T-helper 2 cell treated with Interferon-gamma antibody and Interleukin-4, amounts not matched to agents 5 μg/mL and 100 μg/mL, for 36 hours (primary cell): ENCODE data around the gene ZNF254.
"Not testable (repeated sequence)": the region's sequence is repeated elsewhere in the genome, so short reads cannot be mapped to it uniquely, and the experiment has no call there.

ENCODE experiments used
- DNase-seq: peaks from one replicate; pipeline ENCODE4 v3.0.0; 2021; ENCODE audit warnings: low spot score
- H3K27ac Mint-ChIP-seq: one replicate; pipeline ENCODE4 v1.8.0; 2021; ENCODE audit warnings: mild to moderate bottlenecking, mixed read lengths
- H3K27me3 Mint-ChIP-seq: one replicate; pipeline ENCODE4 v1.8.0; 2021; ENCODE audit warnings: low read depth, mixed read lengths
- H3K36me3 Mint-ChIP-seq: one replicate; pipeline ENCODE4 v1.8.0; 2021; ENCODE audit warnings: low read depth, mixed read lengths
- H3K4me1 Mint-ChIP-seq: one replicate; pipeline ENCODE4 v1.8.0; 2021; ENCODE audit warnings: low read depth, mixed read lengths
- H3K4me3 Mint-ChIP-seq: one replicate; pipeline ENCODE4 v1.8.0; 2022; ENCODE audit warnings: mild to moderate bottlenecking, moderate library complexity, mixed read lengths
- H3K9me3 Mint-ChIP-seq: one replicate; pipeline ENCODE4 v1.8.0; 2021; ENCODE audit warnings: mixed read lengths

The ZNF254 gene

DNA sequence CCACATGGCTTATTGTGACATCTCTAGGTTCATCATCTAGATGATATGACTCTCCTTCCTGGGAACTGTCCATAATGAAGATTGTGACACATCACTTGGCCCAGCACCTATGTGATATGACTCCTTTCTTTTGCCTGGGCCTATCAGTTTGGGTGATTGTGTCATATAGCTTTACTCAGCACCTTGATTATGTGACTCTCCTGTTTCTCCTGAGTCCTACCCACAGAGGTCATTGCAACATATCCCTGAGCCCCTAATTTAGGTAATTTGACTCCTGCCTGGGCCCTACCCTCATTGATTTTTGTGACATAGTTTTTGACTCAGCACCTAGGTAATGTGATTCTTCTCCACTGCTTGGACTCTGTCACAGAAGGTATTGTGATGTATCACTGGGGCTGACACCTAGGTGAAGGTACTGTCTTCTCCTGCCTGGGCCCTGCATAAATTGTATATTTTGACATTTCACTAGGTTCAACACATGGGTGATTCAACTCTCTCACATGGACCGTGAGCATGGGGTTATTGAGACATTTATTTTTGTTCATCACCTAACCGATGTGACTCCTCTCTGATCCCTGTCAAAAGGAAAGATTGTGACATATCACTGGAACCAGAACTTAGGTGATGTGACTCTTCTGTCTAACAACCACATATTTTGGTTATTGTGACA lies 26.2 kb upstream of the ZNF254 start:
- Mint-ChIP-seq H3K4me1 (peaks cover 2% of the 10 kb centered on the region), H3K4me3 (no peak overlapping the region), H3K27me3 (no peaks in the 10 kb centered on the region), H3K27ac (no peak overlapping the region), H3K36me3 (peaks cover 47% of the 10 kb centered on the region), H3K9me3 (no peaks in the 10 kb centered on the region)
- DNase-seq, result no peak

DNA sequence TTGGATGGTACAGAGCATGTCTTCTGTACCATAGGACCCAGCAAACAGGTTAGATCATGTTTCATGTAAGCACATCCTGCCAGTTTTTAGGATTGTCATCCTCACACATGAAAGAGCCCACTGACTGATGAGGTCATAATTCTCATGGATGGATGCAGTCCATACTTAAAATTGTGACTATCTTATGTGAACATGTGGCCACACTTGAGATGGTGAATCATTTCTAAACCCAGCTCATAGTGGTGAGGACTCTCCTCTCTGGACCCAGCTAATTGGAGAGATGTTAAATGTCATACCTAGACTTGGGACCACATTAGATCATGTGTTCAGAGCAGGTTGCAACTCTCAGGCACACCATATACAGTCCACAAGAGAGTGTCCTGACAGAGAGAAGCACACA lies 24.8 kb upstream of the ZNF254 start:
- DNase-seq, result no peak
- Mint-ChIP-seq H3K4me1 (peaks cover 2% of the 10 kb centered on the region), H3K4me3 (no peak overlapping the region), H3K9me3 (no peaks in the 10 kb centered on the region), H3K27ac (no peak overlapping the region), H3K27me3 (no peaks in the 10 kb centered on the region), H3K36me3 (peaks cover 47% of the 10 kb centered on the region)

DNA sequence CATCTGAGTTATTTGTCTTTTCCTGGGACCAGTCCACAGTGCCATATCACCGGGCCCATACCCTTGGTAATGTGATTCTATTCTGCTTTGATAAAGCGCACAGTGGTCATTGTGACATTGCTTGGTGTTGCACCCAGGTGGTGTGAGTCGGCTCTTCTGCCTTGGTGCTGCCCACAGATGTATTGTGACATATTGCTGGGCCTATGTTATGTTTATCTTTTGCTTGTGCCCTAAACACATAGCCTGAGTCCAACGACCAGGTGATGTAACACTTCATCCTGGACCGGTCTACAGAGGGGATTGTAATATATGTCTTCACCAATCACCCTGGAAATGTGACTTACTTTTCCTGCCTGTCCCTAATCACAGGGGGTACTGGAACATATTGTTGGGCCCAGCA lies 23.7 kb upstream of the ZNF254 start:
- H3K27me3 Mint-ChIP-seq, result no peaks in the 10 kb centered on the region
- no peak overlapping the region for H3K27ac Mint-ChIP-seq
- no peak overlapping the region for H3K4me3 Mint-ChIP-seq
- H3K36me3 Mint-ChIP-seq, result peaks cover 49% of the 10 kb centered on the region
- DNase-seq, result no peak
- H3K9me3 Mint-ChIP-seq, result no peaks in the 10 kb centered on the region
- H3K4me1 Mint-ChIP-seq, result peaks cover 2% of the 10 kb centered on the region

DNA sequence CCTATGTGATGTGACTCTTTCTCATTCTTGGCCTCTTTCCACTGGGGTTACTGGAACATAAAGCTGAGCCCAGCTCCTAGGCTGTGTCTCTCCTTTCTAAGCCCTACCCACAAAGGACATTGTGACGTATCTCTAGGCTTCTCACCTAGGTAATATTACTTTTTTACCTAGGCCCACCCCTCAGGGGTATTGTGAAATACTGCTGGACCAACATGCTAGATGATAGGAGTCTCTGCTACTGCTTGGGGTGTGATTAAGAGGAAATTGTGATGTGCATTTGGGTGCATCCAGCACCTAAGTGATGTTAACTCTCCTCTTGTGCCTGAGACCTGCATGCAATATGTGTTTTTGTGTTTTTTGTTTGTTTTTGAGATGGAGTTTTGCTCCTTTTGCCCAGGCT lies 22.8 kb upstream of the ZNF254 start:
- H3K36me3 Mint-ChIP-seq, result peaks cover 48% of the 10 kb centered on the region
- H3K4me1 Mint-ChIP-seq, result peaks cover under 1% of the 10 kb centered on the region
- H3K27ac Mint-ChIP-seq, result no peak overlapping the region
- H3K27me3 Mint-ChIP-seq, result no peaks in the 10 kb centered on the region
- DNase-seq, result no peak
- no peak overlapping the region for H3K4me3 Mint-ChIP-seq
- H3K9me3 Mint-ChIP-seq, result no peaks in the 10 kb centered on the region

DNA sequence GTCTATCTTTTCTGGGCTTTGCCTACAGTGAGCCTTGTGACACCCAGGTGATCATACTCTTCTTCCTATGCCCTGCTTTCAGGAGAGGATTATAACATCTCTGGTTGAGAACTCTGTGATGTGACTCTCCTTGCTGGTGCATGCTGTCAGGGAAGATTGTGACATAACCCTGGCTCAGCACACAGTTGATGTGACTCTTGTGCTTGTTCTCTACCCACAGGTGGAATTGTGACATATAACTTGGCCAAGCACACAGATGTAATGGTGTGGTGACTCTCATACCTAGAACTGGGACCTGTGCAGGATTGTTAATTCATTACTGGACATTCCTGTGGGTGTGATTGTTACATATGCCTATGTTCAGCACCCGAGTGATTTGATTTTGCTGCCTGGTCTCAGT lies 21.7 kb upstream of the ZNF254 start:
- no peaks in the 10 kb centered on the region for H3K9me3 Mint-ChIP-seq
- H3K4me3 Mint-ChIP-seq, result no peak overlapping the region
- H3K27ac Mint-ChIP-seq, result no peak overlapping the region
- H3K36me3 Mint-ChIP-seq, result peaks cover 42% of the 10 kb centered on the region
- H3K27me3 Mint-ChIP-seq, result no peaks in the 10 kb centered on the region
- no peaks in the 10 kb centered on the region for H3K4me1 Mint-ChIP-seq
- no peak for DNase-seq

DNA sequence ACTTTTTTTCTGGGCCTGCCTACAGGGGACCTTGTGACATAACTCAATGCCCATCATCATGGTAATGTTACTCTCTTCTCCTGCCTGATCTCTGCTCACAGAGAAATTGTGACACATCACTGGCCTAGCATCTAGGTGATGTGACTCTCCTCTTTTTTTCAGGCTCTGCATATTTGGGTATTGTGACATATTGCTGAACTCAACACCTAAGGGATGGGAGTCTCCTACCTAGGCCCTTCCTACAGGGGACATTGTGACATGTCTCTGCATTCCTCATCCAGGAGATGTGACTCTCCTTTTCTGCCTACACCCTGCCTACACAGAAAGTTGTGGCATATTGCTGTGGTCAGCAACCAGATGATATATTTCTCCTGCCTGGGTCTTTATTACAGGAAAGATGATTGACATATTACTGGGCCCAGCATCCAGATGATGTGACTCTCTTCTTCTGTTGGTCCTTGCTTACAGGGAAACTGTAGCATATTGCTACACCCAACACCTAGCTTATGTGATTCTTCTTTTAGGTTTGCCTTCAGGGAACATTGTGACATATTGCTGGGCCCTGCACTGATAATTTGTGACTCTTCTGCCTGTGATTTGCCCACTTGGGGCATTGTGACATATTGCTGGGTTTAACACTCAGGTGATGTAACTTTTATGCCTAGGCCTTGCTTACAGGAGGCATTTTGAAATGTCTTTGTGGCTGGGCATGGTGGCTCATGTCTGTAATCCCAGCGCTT lies 21.0 kb upstream of the ZNF254 start:
- H3K4me1 Mint-ChIP-seq, result no peaks in the 10 kb centered on the region
- DNase-seq, result no peak
- H3K27ac Mint-ChIP-seq, result no peak overlapping the region
- H3K27me3 Mint-ChIP-seq, result no peaks in the 10 kb centered on the region
- no peak overlapping the region for H3K4me3 Mint-ChIP-seq
- peaks cover 37% of the 10 kb centered on the region for H3K36me3 Mint-ChIP-seq
- H3K9me3 Mint-ChIP-seq, result no peaks in the 10 kb centered on the region

DNA sequence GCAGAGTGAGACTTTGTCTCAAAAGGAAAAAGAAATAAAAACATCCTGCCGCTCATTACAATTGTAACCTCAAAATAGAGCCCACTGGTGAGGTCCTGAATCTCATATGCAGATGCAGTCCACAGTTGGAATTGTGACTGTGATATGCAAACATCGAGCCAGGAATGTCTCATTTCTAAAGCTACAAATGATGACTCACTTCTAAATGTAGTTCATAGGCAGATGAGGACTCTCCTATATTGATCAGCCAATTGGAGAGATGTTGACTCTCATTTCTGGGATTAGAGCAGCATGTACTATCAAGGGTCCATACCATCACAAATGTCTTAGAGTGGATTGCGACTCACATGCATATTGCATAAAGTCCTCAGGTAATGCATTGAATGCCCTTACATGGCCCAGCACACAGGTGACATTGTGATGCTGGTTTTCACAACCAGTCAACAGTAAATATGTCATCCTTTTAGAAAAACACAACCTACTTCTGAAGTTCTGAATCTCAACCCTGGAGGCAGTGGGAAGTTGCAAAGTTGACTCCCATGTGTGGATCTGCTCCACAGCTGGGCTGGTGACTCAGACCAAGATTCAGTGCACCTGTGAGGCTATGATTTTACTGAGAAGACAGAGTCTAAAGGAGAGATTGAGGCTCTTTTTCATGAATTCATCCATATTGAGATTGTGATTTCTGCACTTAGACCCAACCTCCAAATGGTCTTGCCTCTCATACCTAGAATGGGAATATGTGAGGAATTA lies 16.9 kb upstream of the ZNF254 start:
- Mint-ChIP-seq H3K36me3 (peaks cover 64% of the 10 kb centered on the region), H3K27ac (no peak overlapping the region), H3K4me1 (no peaks in the 10 kb centered on the region), H3K4me3 (no peak overlapping the region), H3K27me3 (no peaks in the 10 kb centered on the region), H3K9me3 (peaks cover 26% of the 10 kb centered on the region)
- no peak for DNase-seq

DNA sequence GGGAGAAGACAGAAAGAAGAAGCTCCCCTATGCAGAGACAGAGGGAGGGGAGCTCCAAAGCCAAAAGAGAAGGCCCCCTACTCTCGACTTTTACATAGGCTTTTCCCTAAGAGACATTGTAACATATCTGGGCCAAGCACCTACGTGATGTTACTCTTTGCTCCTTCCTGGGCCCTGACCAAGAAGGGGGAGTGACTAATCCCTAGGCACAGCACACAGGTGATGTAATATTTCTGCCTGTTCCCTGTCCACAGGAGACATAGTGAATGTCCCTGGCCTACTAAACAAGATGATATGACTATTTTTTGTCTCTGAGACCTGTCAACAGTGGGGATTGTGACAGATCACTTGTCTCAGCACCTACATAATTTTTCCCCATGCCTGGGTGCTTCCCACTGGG lies 15.9 kb upstream of the ZNF254 start:
- no peaks in the 10 kb centered on the region for H3K4me1 Mint-ChIP-seq
- DNase-seq, result no peak
- no peak overlapping the region for H3K27ac Mint-ChIP-seq
- H3K36me3 Mint-ChIP-seq, result peaks cover 68% of the 10 kb centered on the region
- no peaks in the 10 kb centered on the region for H3K27me3 Mint-ChIP-seq
- peaks cover 34% of the 10 kb centered on the region for H3K9me3 Mint-ChIP-seq
- no peak overlapping the region for H3K4me3 Mint-ChIP-seq

DNA sequence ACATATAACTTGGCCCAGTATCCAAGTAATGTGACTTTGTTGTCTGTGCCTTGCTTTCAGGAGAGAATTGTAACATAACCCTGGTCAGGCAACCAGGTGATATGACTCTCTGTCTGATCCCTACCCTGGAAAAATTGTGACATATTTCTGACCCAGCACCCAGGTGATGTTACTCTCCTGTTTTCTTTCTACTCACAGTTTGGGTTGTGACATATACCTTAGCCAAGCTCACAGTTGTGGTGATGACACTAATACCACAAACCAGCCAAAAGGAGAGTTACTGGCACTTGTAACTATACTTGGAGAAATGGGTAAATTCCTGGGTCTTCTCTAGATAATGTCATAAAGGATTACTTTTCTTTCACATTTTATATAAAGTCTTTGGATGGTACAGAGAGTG lies 14.3 kb upstream of the ZNF254 start:
- Mint-ChIP-seq H3K4me3 (no peak overlapping the region), H3K27me3 (no peaks in the 10 kb centered on the region), H3K4me1 (no peaks in the 10 kb centered on the region), H3K27ac (no peak overlapping the region), H3K9me3 (peaks cover 37% of the 10 kb centered on the region), H3K36me3 (peaks cover 64% of the 10 kb centered on the region)
- DNase-seq, result no peak

DNA sequence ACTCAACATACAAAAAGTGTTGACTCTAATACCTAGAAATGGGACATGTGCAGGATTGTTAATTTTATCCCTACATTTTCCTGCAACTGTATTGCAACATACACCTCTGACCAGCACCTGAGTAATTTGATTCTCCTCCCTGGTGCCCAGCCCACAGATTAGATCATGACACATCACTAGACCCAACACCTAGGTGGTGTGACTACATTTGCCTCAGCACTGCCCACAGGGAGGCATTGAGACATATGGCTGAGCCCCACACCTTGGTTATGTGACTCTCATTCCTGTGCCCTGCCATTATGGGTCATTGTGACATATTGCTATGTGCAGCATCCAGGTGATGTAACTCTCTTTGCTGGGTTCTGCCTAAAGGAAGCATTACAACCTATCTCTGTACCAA lies 13.2 kb upstream of the ZNF254 start:
- DNase-seq, result no peak
- peaks cover 43% of the 10 kb centered on the region for H3K9me3 Mint-ChIP-seq
- H3K4me1 Mint-ChIP-seq, result no peaks in the 10 kb centered on the region
- no peaks in the 10 kb centered on the region for H3K27me3 Mint-ChIP-seq
- H3K36me3 Mint-ChIP-seq, result peaks cover 60% of the 10 kb centered on the region
- no peak overlapping the region for H3K27ac Mint-ChIP-seq
- H3K4me3 Mint-ChIP-seq, result no peak overlapping the region

DNA sequence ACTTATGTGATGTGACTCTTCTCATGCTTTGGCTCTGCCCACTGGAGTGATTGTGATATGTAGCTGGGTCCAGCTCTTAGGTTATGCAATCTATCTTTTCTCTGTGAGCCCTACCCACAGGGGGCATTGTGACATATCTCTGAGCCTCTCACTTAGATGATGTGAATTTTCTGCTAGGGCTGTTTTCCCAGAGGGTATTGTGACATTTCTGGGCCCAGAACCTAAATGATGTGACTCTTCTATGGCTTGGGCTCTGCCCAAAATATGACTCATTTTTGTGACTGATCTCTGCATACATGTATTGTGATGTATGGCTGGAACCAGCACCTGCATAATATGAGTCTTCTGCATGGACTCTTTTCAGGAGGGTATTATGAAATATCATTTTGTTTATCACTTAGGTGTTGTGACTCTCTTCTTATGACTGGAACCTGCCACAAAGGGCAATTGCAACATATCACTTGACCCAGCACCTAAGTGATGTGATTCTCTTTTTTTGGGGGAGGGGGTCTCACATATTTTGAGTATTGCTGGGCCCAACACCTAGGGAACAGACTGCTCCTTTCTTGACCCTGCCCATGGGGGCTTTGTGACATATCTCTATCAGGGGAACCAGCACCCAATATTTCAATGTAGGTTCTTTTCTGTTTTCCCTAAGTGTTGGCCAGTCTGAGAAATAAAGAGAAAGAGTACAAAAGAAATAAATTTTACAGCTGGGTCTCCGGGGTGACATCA lies 12.1 kb upstream of the ZNF254 start:
- H3K4me1 Mint-ChIP-seq, result no peaks in the 10 kb centered on the region
- no peaks in the 10 kb centered on the region for H3K27me3 Mint-ChIP-seq
- DNase-seq, result no peak
- no peak overlapping the region for H3K4me3 Mint-ChIP-seq
- H3K9me3 Mint-ChIP-seq, result peaks cover 50% of the 10 kb centered on the region
- no peak overlapping the region for H3K27ac Mint-ChIP-seq
- peaks cover 63% of the 10 kb centered on the region for H3K36me3 Mint-ChIP-seq

DNA sequence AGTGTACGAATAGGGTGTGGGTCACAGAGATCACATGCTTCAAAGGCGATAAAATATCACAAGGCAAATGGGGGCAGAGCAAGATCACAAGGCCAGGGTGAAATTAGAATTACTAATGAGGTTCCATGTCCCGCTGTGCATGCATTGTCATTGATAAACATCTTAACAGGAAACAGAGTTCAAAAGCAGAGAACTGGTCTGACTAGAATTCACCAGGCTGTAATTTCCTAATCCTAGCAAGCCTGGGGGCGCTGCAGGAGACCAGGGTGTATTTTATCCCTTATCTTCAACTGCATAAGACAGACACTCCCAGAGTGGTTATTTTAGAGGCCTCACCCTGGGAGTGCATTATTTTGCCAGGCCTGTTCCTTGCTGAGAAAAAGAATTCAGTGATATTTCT lies 11.5 kb upstream of the ZNF254 start:
- not testable (repeated sequence) for H3K27me3 Mint-ChIP-seq, DNase-seq, H3K4me1 Mint-ChIP-seq, H3K27ac Mint-ChIP-seq, H3K4me3 Mint-ChIP-seq
- H3K9me3 Mint-ChIP-seq, result peaks cover 52% of the 10 kb centered on the region
- peaks cover 61% of the 10 kb centered on the region for H3K36me3 Mint-ChIP-seq

DNA sequence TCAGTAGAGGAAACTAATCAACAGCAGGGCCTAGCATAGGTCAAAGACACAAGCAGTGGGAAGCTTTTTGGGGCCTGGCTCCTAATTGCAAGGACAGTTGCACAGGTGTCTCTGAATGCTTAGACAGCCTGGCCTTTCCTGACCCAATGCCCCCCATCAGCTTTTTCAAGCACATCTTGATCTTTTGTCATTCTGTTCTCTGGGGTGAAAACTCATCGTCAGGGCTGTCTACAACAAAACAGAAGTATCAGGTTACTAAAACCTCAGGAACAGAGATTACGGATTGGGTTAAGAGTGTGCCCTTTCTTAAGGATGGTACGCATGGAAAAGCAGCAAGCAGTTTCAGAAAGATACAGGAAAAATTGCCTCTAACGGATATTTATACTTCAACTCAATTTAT lies 8.3 kb upstream of the ZNF254 start:
- H3K9me3 Mint-ChIP-seq, result peaks cover 51% of the 10 kb centered on the region
- H3K27ac Mint-ChIP-seq, result no peak overlapping the region
- H3K4me1 Mint-ChIP-seq, result no peaks in the 10 kb centered on the region
- H3K4me3 Mint-ChIP-seq, result no peak overlapping the region
- H3K27me3 Mint-ChIP-seq, result no peaks in the 10 kb centered on the region
- DNase-seq, result no peak
- peaks cover 48% of the 10 kb centered on the region for H3K36me3 Mint-ChIP-seq

DNA sequence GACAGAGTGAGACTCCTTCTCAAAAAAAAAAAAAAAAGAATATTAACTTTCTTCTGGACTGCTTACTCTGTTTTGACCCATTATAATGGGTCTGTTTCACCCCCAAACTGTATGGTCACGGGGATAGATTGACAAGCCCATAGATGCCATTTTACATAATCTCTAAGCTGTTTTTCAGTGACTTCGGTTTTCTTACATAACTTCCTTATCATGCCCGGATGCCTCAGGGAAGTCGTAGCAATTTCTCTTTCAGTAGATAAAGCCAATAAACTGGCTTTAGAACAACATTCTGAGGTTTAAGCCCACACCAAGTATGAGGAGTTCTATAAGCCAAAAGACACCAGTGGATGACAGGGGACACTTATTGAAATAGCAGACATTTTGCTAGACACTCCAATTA lies 5.9 kb upstream of the ZNF254 start:
- H3K4me3 Mint-ChIP-seq, result no peak overlapping the region
- no peak overlapping the region for H3K27ac Mint-ChIP-seq
- H3K36me3 Mint-ChIP-seq, result peaks cover 28% of the 10 kb centered on the region
- H3K27me3 Mint-ChIP-seq, result no peaks in the 10 kb centered on the region
- no peak for DNase-seq
- H3K4me1 Mint-ChIP-seq, result no peaks in the 10 kb centered on the region
- H3K9me3 Mint-ChIP-seq, result peaks cover 29% of the 10 kb centered on the region
